Measurements from ENCODE around the gene FOXP1.

The FOXP1 gene

GRCh38 chr3:71485896-71486295, 97.6 kb downstream of the FOXP1 start:
- DNase-seq (ENCODE audit: low spot score), result no peak

GRCh38 chr3:71484452-71484851, 99.1 kb downstream of the FOXP1 start:
- no peak for DNase-seq (ENCODE audit: low spot score)

GRCh38 chr3:71484047-71484446, 99.5 kb downstream of the FOXP1 start:
- no peak for DNase-seq (ENCODE audit: low spot score)

GRCh38 chr3:71482771-71483170, 100.8 kb downstream of the FOXP1 start:
- no peak for DNase-seq (ENCODE audit: low spot score)

- no peak for DNase-seq (ENCODE audit: low spot score)
Observed at GRCh38 chr3:71478568-71478967, 105.0 kb downstream of the FOXP1 start.

- DNase-seq (ENCODE audit: low spot score), result no peak
Observed at GRCh38 chr3:71476950-71477349, 106.6 kb downstream of the FOXP1 start.

GRCh38 chr3:71469138-71469435, 114.4 kb downstream of the FOXP1 start:
- DNase-seq (ENCODE audit: low spot score), result no peak

GRCh38 chr3:71468311-71469137, 115.0 kb downstream of the FOXP1 start:
- no peak for DNase-seq (ENCODE audit: low spot score)

- DNase-seq (ENCODE audit: low spot score), result peak; percentile 90
Observed at GRCh38 chr3:71466483-71466882, 117.0 kb downstream of the FOXP1 start.

GRCh38 chr3:71465371-71466036, 118.0 kb downstream of the FOXP1 start:
- DNase-seq (ENCODE audit: low spot score), result no peak

- DNase-seq (ENCODE audit: low spot score), result no peak
Observed at GRCh38 chr3:71464613-71465012, 118.9 kb downstream of the FOXP1 start.

GRCh38 chr3:71463617-71464016, 119.9 kb downstream of the FOXP1 start:
- DNase-seq (ENCODE audit: low spot score), result no peak

GRCh38 chr3:71462586-71462985, 120.9 kb downstream of the FOXP1 start:
- DNase-seq (ENCODE audit: low spot score), result no peak

- DNase-seq (ENCODE audit: low spot score), result no peak
Observed at GRCh38 chr3:71461749-71462483, 121.6 kb downstream of the FOXP1 start.

GRCh38 chr3:71461114-71461513, 122.4 kb downstream of the FOXP1 start:
- no peak for DNase-seq (ENCODE audit: low spot score)

- DNase-seq (ENCODE audit: low spot score), result no peak
Observed at GRCh38 chr3:71458895-71459294, 124.6 kb downstream of the FOXP1 start.

- no peak for DNase-seq (ENCODE audit: low spot score)
Observed at GRCh38 chr3:71456826-71457225, 126.7 kb downstream of the FOXP1 start.

- no peak for DNase-seq (ENCODE audit: low spot score)
Observed at GRCh38 chr3:71456156-71456555, 127.4 kb downstream of the FOXP1 start.

GRCh38 chr3:71454512-71455403, 128.8 kb downstream of the FOXP1 start:
- no peak for DNase-seq (ENCODE audit: low spot score)

GRCh38 chr3:71453822-71454511, 129.6 kb downstream of the FOXP1 start:
- no peak for DNase-seq (ENCODE audit: low spot score)

- DNase-seq (ENCODE audit: low spot score), result no peak
Observed at GRCh38 chr3:71453319-71453718, 130.2 kb downstream of the FOXP1 start.
